Measurements from ENCODE around the gene AFF3.

GRCh38 chr2:99725820-99726219 is 416.6 kb downstream of the AFF3 start:
- TF ChIP-seq POLR2AphosphoS5 (IDR thresholded peaks at IDR 0.05; ENCODE audit: low read depth, low read length) = no peak
- no peak for TF ChIP-seq POLR2A (IDR thresholded peaks at IDR 0.05; ENCODE audit: borderline replicate concordance, extremely low read depth, insufficient read depth, insufficient read length)
- TF ChIP-seq CTCF (IDR thresholded peaks at IDR 0.05 in 2 of 3, conservative IDR thresholded peaks at IDR 0.05 in 1 of 3; ENCODE audit: borderline replicate concordance in 1 of 3, insufficient read depth in 1 of 3, low read depth in 2 of 3, low read length in 2 of 3) = no peak; a peak in 1 of 6 replicates
- no peak for TF ChIP-seq ZNF274 (IDR thresholded peaks at IDR 0.05; ENCODE audit: low read depth, low read length)
- no peak for TF ChIP-seq EZH2 (IDR thresholded peaks at IDR 0.05)
- no peak for TF ChIP-seq SP1 (IDR thresholded peaks at IDR 0.05; ENCODE audit: low read depth)
- no peak for TF ChIP-seq EGR1 (IDR thresholded peaks at IDR 0.05; ENCODE audit: low read depth)
- TF ChIP-seq SIN3A (IDR thresholded peaks at IDR 0.05; ENCODE audit: low read depth) = no peak
- no peak for TF ChIP-seq JUND (IDR thresholded peaks at IDR 0.05)
- TF ChIP-seq EZH2phosphoT487 (IDR thresholded peaks at IDR 0.05; ENCODE audit: borderline replicate concordance) = no peak
- no peak for TF ChIP-seq ATF3 (IDR thresholded peaks at IDR 0.05)
- TF ChIP-seq ZFX (IDR thresholded peaks at IDR 0.05) = no peak
- no peak for TF ChIP-seq REST (IDR thresholded peaks at IDR 0.05; ENCODE audit: low read depth)

Measured in HCT116 (cell line).